ENCODE data around the gene TMED10. TPM values are rescaled to one million over a fixed set of nuclear protein-coding genes. Genes with fewer than 3 reads are reported as not detected.

TMED10 gene
- total and polyA plus RNA-seq, 2 of the 13 experiments (the other 11 are each of a cell fraction or from before 2014, with no cell fraction given) = 311 to 377 TPM

GRCh38 chr14:75215520-75215919 lies 39.1 kb upstream of the TMED10 start:
- Histone ChIP-seq H3K27me3 (ENCODE audit: control insufficient read depth in 1 of 2, insufficient read depth in 2 of 2, low read length in 2 of 2) (peaks cover 0 to 32% of the 10 kb centered on the region in 2 experiments; a peak in 4 of 5 replicates), H3K4me3 (replicated peaks in 1 of 3; ENCODE audit: insufficient read depth in 1 of 3, low read depth in 2 of 3, low read length in 3 of 3) (no peak overlapping the region), H3K9me3 (ENCODE audit: low read length) (no peaks in the 10 kb centered on the region), H3K27ac (ENCODE audit: extremely low read length, insufficient read depth, low read length) (no peak overlapping the region), H3K36me3 (replicated peaks in 1 of 2; ENCODE audit: control insufficient read depth in 1 of 2, insufficient read depth in 2 of 2, low read length in 2 of 2) (no peaks in the 10 kb centered on the region), H3K4me2 (ENCODE audit: low read depth, low read length) (no peak overlapping the region), H4K20me1 (ENCODE audit: insufficient read depth, low read length) (no peaks in the 10 kb centered on the region), H2AFZ (ENCODE audit: low read length) (no peak overlapping the region), H3K9ac (ENCODE audit: insufficient read depth, low read depth, low read length) (no peak overlapping the region), H3K79me2 (ENCODE audit: insufficient read depth, low read length) (no peaks in the 10 kb centered on the region), H3K4me1 (ENCODE audit: insufficient read depth, low read length) (no peaks in the 10 kb centered on the region)
- ChIA-PET CTCF (ENCODE audit: low intra/inter-chr PET ratio, low total read pairs) (no interaction called here), POLR2A (no interaction called here)
- in situ Hi-C loops (cut with HindIII; ENCODE audit: extremely low pct_ligation_motif_present, low pct_unique_long_range_greater_than_20kb) = no loop called here
- no TSS peak for BruUV-seq (replicated peaks)
- ATAC-seq = no peak
- no peak for DNase-seq (ENCODE audit: low spot score)
- intact Hi-C loops (cut with micrococcal nuclease; ENCODE audit: unreplicated experiment) = no loop called here
- TF ChIP-seq NFATC3 (CRISPR knock-in tag; IDR thresholded peaks at IDR 0.05) = no peak
- no peak for TF ChIP-seq ZNF264 (CRISPR knock-in tag; IDR thresholded peaks at IDR 0.05)
- TF ChIP-seq RXRB (CRISPR knock-in tag; IDR thresholded peaks at IDR 0.05; ENCODE audit: borderline replicate concordance) = no peak
- no peak for TF ChIP-seq MAFF (IDR thresholded peaks at IDR 0.05; ENCODE audit: low read depth, low read length)
- no peak for TF ChIP-seq GATA4 (IDR thresholded peaks at IDR 0.05; ENCODE audit: borderline replicate concordance, low read depth)
- no peak for TF ChIP-seq SMARCC2 (IDR thresholded peaks at IDR 0.05)
- no peak for TF ChIP-seq ZNF362 (CRISPR knock-in tag; IDR thresholded peaks at IDR 0.05; ENCODE audit: borderline replicate concordance)
- TF ChIP-seq IKZF4 (CRISPR knock-in tag; IDR thresholded peaks at IDR 0.05; ENCODE audit: borderline replicate concordance, low read depth, not compliant biosample characterization) = no peak
- no peak for TF ChIP-seq ZFAT (CRISPR knock-in tag; conservative IDR thresholded peaks at IDR 0.05)
- TF ChIP-seq GPN1 (CRISPR knock-in tag; IDR thresholded peaks at IDR 0.05; ENCODE audit: borderline replicate concordance) = no peak
- no peak for TF ChIP-seq PRPF4 (IDR thresholded peaks at IDR 0.05; ENCODE audit: low read depth, low read length, poor library complexity, severe bottlenecking)
- TF ChIP-seq ZNF224 (CRISPR knock-in tag; IDR thresholded peaks at IDR 0.05) = no peak
- no peak for TF ChIP-seq ZNF382 (CRISPR knock-in tag; IDR thresholded peaks at IDR 0.05; ENCODE audit: borderline replicate concordance)
- TF ChIP-seq ZNF704 (CRISPR knock-in tag; IDR thresholded peaks at IDR 0.05; ENCODE audit: borderline replicate concordance) = no peak
- no peak for TF ChIP-seq U2AF2 (IDR thresholded peaks at IDR 0.05; ENCODE audit: low read depth, low read length)
- no peak for TF ChIP-seq ZNF674 (CRISPR knock-in tag; IDR thresholded peaks at IDR 0.05; ENCODE audit: low read depth)
- no peak for FAIRE-seq
- WGBS (ENCODE audit: low lambda C conversion rate) = 40% methylated on average over 6 of the region's 6 CpGs
